NCI-H1105 (cell line): ENCODE measurements around the gene GUK1.
"Not testable (repeated sequence)": the region's sequence is repeated elsewhere in the genome, so short reads cannot be mapped to it uniquely, and the experiment has no call there.

ENCODE experiments used
- DNase-seq: peaks from one replicate; lab custom pipeline; 2025; lab: John Stamatoyannopoulos, UW

GUK1 gene

DNA sequence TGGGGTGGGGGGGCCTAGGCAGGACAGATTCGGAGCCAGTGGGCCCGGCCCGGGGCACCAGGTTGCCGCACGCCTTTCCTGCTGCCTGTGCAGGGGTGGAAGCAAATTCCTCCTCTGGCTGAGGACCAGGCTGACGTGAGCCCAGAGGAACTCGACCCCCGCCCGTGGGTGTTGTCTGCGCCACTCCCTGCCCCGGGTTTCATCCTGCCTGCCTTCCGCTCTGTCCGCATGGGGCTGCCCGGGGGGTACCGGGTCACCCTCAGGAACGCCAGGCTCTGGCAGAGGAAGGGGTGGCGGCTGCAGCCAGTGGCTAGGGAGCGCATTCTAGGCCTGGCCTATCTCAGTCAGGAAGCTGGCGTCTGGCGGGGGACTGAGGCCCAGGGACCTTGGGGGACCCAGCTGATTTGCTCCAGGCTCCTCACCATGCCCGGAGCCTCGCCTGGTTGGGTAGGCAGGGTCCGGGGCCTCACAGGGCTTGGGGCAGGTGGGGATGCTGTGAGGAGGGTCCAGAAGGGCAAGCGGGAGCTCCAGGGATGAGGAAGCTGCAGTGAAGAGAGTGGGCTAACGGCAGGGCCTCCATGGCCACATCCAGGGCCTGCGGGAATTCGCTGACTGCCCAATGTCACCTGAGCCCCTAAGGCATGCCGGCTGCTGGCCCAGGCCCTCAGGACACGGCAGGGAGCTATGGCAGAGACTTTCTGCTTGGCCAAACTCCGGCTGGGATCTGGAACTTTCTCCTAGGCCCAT lies 23.1 kb downstream of the GUK1 start:
- no peak for DNase-seq

DNA sequence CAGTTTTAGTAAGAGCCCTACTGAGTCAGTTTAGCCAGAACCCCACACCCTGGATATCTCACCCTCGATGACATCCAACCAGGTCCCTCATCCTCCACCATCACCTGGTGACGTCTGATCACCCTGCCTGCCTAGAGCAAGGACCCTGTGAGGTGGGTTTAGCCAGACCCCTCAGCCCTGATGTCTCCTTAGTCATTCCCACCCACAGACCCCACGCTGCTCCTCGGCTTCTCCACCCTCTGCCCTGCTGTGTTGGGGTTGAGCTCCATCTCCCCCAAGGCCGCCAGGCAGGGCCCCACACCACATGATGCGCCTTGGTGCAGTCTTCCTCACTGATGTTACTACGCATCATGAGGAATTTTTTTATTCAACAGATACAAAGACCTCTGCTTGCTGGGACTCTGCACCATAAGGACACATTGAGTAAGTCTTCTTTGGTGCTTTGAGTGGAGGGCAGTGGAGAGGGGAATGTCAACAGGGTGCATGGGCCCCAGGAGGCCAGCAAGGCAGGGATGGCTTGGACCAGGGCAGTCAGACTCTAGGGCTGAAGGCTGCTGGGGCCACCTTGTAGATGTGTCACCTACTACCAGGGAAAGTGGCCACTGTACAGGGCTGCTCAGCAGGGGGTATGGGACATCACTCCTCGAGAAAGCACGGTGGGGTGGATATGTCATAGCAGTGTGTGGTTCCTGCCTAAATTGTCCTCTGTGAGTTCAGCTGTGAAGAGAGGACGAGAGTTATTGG lies 23.9 kb downstream of the GUK1 start:
- DNase-seq = no peak

DNA sequence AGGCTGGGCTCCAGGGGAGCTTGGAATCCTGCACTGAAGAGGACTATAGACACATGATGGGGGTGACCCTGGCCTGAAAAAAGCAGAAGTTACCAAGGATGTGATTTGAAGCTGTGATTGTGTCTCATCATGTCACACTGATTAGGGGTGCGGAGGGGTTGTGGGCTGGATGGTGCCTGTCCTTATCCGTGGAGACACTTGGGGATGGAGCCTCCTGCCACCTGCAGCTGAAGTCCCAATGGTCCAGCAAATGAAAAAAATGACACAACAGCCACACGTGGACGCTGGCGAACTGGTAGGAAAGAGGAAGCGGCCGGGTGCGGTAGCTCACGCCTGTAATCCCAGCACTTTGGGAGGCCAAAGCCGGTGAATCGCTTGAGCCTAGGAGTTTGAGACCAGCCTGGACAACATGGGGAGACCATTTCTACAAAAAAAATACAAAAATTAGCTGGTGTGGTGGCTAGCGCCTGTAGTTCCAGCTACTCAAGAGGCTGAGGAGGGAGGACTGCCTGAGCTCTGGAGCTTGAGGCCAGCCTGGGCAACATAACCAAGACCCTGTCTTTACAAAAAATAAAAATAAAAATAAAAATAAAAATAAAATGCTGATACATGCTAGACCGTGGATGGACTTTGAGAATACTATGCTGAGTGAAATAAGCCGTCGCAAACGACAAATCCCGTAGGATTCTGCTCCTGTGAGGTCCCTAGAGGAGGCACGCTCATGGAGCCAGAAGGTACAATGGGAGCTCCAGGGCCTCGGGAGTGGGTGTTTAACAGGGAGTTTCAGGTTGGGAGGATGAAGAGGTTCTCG lies 24.7 kb downstream of the GUK1 start:
- no peak for DNase-seq

DNA sequence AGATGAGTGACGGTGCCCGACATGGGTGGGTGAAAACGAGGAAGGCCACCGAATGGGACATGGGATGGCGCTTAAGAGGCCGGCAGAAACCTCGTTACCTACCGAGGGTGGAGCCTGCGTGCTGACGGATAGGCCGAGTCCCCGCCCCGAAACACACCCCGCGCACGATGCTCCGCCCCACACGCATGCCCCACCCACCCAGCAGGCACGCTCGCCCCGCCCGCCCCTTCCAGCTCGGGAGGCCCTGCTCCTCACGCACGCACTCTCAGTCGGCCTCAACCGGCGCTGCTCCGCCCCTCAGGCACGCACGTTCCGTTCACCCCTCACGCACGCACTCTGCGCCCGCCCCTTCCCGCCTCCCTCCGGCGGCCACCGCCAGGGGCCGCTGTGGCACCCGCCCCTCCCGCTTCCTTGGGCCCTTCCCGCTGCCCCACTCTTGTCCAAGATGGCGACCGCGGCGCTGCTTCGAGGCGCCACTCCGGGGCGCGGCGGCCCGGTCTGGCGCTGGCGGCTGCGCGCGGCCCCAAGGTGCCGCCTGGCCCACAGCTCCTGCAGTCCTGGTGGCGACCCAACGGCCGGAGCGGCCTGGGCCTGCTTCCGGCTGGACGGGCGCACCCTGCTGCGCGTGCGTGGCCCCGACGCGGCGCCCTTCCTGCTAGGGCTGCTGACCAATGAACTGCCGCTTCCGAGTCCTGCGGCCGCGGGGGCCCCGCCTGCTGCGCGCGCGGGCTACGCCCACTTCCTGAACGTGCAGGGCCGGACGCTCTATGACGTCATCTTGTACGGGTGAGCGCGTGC lies 25.5 kb downstream of the GUK1 start, which contains the start of gene IBA57:
Gene IBA57, plus strand, starts transcription at position 433 of the 798 bp plus-strand sequence. Its CDS starts 13 bp downstream, at position 446.
- DNase-seq = peak; percentile 90

DNA sequence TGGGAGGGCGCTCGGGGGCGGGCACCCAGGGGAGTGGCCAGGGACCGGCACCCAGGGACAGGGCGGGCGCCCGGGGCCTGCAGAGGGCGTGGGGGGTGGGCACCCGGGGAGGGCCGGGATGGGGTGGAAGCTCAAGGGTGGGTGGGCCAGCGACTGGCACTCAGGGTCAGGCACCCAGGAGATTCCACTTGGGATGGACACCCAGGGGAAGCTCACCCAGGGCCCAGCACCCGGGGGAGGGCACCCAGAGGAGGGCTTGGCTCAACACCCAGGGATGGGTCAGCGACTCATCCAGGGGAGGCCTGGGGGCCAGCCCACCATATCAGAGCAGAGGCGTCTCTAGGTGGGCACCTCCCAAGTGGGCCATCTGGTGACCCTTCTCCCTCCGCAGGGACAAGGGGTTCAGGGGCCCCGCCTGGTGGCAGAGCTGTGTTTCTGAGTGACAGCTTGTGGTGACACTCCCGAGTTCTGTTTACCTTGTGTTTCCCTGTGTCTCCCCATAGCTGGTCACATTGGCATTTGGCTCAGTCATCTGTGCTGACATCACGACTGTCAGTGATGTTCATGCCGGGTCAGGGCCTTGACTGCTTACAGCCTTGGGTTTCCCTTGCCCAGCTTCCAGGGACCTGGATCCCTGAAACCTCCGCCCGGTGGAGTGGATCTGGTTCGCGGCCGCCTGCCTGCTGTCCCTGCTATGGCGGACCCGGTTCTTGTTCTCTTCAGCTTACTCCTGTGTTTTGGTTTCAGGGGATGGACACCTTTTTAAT lies 26.3 kb downstream of the GUK1 start:
- peak; percentile 6 for DNase-seq

DNA sequence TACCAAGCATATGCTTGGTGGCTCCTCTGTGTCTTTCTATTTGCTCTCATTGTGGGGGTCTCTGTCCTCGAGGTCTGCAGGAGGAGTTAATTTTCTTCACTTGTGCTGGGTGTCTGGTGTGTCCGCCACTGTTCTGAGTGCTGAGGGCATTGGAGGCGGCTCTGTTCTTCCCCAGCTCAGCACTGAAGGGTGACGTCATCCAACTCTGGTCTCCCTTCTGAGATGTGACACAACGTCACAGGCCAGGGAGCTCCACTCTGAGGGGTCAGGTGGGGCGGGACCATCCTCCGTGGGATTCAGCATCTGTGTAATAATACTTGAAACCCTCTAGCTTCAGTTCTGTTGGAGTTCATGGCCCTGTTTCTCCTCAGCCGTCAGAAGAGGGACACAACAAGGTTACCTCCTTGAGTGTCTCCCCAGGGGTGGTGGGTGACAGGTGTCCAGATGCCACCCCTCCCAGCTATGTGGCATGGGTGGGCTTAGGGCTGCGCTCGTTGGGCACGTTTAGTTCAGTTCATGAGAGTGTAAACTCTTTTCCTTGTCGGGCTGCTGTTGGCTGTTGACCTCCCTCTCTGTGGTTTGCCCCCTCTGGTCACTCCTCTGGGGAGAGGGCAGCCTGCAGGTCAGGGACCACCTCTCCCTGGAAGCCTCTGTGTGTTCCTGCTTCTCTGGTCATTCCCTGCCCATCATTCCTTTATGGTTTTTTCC lies 28.6 kb downstream of the GUK1 start:
- no peak for DNase-seq

DNA sequence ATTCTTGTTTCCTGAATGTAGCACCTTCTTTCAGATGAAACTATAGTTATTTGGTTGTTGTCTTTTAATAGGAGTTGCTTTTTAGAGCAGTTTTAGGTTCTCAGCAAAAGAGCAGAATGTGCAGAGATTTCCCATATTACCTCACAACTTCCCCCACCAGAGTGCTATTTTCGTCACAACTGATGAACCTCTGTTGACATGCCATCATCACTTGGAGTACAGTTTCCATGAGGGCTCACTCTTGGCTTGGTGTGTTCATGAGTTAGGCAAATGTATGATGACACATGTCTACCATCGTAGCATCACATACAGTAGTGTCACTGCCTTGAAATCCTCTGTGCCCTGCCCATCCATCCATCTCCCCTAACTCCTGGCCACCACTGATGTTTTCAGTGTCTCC lies 29.3 kb downstream of the GUK1 start:
- no peak for DNase-seq

DNA sequence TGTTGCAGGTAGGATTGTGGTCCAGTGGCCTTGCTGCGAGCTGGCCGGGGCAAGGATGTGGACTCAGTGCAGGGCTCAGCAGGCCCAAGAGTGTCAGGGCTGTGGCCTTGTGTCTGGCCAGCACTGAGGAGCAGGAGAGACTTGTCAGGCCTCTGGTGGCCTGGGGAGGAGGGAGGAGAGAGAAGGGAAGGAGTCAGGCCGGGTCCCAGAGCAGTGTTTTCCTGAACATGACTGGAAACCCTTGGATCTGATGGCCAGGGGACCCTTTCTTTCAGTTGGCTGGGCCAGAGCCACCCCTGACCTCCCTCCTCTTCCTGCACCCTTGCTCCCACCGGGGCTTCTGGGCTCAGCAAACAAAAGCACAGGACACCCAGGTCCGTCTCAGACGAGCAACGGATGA lies 30.6 kb downstream of the GUK1 start:
- DNase-seq = no peak

DNA sequence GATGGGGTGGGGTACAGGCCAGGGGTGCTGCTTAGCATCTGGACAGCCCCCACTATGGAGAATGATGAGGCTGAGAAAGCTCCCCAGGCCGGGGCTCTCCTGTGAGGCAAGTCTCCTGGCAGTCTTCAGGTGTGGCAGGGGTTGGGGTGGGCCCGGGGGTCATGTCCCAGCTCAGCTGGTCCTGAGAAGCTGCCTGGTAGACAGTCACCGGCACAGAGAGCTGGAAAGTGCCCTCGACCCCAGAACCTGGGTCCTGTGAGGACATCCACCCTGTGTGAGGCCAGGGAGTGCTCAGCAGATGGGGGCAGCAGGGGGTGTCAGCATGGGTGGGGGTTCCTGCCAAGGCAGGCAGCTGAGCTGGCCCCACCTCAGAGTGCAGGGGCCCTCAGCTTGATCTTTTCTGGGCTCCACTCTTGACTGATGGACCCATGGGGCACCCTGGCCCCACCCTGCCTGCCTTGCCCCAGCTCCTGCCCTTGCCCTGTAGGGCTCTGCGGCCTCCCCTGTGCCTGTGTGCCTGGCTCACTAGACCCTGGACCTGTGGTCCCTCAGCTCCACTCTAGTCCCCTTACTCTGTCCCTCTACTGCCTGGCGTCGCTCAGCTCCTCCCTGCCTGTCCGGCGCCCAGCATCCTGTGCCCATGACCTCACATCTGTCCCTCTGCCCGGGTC lies 31.3 kb downstream of the GUK1 start:
- no peak for DNase-seq

DNA sequence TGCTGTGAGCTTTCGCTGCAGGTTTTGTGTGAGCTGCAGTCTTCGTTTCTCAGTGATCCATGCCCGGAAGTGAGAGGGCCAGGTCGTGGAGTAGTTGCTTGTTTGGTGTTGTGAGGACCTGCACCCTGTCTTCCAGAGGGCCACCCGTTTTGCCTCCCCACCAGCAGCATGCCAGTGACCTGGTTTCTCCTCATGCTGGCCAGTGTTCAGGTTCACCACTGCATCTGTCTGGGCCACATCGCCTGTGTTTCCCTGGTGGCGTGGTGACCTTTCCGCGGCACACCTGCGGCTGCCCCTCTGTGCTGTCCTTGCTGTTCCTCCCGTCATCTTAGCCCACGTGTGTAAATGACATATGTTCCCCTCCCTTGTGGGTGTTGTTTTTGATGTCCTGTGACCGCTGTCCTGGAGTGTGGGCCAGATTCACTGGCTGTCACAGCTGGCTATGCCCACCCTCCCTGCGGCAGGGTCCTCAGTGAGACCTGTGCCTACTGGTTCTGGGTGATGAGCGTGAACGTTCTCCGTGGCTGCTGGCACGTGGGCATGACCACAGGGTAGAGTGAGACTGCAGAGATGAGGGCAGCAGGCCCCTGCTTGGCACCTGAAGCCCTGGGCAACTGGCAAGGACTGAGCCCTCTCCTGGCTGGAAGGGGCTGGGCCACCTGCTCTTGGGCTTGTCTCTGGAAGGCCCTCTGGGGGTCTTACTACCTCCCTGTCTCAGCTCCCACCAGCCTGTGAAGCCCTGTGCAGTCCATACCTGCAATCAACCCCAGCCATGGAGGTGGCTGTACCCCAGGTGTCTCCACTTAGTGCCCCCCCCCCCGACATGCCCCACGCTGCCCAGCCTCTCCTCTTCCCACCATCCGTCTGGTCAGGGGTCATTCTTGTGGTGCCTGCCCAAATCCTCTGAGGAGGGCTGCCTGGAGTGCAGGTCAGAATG lies 32.8 kb downstream of the GUK1 start:
- no peak for DNase-seq

DNA sequence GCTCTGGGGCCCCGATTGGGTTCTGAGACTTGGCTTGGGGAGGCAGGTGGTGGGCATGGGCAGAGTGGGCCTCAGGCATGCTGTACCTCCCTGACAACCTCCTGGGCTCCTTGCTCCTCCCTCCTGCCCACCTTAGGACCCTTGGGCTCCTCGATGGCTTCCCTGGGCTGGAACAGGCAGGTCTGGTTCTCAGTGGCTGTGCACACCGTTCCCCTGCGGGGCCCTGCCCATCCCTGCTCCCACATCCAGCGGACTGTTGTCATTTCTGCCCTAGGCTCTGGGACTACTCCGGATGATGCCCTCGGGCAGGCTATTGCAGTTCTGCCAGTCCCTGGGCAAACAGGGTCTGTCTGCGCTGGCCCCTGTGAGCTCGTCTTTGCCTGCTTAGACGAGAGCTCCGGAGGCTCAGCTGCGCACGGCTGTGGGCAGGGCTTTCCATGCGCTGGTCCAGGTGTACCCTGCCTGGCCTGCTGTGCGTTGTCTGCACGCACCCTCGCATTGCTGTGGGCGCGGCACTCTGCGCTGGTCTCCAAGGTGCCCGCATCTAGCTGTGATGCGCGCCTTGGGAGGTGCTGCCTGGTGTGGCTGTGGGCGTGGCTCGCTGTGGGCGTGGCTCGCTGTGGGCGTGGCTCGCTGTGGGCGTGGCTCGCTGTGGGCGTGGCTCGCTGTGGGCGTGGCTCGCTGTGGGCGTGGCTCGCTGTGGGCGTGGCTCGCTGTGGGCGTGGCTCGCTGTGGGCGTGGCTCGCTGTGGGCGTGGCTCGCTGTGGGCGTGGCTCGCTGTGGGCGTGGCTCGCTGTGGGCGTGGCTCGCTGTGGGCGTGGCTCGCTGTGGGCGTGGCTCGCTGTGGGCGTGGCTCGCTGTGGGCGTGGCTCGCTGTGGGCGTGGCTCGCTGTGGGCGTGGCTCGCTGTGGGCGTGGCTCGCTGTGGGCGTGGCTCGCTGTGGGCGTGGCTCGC lies 33.7 kb downstream of the GUK1 start:
- DNase-seq = not testable (repeated sequence)

DNA sequence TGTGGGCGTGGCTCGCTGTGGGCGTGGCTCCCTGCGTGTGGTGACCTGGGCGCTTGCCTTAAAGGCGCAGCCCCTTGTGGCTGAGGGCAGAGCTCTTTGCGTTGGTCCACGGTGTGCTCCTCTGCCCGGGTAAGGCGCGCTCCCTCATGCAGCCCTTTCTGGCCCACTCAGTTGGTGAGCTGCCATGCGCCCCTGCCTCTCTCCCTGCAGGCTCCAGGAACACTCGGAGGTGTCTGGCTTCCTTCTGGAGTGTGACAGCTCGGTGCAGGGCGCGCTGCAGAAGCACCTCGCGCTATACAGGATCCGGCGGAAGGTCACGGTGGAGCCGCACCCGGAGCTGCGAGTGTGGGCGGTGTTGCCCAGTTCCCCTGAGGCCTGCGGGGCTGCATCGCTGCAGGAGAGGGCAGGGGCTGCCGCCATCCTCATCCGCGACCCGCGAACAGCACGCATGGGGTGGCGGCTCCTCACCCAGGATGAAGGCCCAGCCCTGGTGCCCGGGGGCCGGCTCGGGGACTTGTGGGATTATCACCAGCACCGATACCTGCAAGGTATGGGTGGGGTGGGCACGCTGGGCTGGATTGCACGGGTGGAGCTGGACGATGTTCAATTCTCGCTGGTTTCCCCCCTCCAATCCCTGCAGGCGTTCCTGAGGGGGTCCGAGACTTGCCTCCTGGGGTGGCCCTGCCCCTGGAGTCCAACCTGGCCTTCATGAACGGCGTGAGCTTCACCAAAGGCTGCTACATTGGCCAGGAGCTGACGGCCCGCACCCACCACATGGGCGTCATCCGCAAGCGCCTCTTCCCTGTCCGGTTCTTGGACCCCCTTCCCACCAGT lies 34.6 kb downstream of the GUK1 start:
- no peak for DNase-seq

DNA sequence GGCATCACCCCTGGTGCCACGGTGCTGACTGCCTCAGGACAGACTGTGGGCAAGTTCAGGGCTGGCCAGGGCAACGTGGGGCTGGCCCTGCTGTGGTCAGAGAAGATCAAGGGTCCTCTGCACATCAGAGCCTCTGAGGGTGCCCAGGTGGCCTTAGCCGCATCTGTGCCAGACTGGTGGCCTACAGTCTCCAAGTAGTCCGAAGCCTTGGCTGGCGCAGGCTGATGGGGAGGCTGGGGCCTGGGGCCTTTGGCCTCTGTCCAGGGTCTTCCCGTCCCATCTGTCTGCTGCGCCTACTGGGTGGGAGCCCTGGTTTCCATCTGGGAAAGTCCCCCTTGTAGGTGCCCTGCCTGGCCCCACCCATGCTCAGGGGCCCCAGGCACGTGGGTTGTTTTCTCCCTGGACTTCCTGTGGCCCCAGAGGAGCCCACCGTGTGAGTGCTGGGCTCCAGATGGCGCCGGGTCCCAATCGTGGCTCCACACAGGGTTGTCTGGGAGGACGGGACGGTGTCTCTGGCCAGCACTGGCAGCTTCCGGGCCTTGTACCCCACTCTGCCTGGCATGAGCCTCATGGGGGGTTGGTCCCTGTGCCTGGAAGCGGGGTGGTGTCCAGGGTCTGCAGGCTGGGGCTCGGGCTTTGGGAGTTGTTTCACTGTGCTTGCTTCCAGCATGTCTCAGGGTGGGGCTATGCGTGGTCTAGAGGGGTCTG lies 35.4 kb downstream of the GUK1 start:
- DNase-seq = no peak

DNA sequence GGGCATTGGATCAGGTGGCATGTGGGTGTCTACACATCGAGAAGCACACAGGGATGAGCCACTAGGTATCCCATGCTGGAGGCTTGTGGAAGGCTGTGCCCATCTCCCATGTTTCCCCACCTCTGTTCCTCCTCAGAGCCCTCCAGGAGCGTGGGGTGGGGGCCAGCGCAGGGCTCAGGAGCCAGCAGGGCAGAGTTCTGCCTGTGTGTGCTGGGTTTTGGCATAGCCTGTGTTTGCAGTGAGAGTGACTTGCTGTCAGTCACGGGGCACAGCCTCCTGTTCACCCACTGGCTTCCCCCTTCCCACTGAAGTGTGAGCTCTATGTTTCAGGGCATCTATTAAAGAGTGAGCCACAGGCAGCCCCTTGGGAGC lies 35.9 kb downstream of the GUK1 start:
- DNase-seq = no peak

DNA sequence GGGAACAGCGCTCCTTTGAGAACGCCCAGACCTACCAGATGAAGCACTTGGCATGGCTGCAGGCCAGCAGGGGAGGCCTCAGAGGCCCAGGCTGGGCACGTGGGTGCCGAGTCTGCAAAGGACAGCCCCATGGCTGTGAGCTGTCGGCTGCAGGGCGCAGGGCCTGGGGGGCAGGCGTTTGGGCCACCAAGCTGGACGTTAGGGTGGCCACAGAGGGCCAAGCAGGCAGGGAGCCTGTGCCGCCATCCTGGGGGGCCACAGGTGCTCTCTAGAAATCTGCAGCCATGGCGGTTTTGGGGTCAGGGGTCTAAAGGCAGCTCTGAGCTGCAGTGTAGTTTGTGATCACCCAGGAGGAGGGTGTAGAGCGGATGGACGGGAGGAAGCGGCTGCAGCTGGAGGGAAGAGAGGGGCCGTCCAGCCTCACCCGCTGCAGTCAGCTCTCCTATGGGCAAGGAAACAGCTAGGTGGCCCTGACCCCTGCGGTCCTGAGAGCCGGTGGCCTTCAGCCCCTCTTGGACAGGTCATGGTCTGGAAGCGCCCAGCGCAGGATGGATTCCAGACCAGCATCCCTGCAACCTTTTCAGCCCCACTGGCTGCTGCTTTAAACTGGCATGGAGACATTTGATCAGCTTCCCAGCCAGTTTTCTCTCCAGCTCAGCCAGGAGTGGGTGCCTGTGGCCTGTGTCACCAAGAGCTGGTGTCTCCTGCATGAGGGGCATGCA lies 36.5 kb downstream of the GUK1 start:
- no peak for DNase-seq

DNA sequence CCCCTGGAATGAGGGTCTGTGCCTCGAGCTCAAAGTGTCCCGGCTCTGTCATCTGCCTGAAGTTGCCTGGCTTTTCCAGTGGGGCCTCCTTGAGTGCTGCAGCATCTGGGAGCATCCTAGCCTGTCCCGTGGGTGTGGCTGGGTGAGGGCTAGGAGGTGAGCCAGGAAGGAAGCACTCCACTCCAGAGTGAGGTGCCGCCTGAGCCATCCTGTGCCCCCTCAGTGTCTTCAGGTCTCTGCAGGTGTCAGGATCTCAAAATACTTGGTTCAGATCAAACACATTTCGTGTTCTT lies 37.0 kb downstream of the GUK1 start:
- DNase-seq = no peak
